GM21360 (cell line): ENCODE measurements around the gene CELF6.
A peak's percentile ranks its signal among the peaks of the same experiment; 100 is the strongest.

Experiments
- ATAC-seq: cut with Tn5 transposase; IDR thresholded peaks from one replicate; pipeline ENCODE4 v1.9.1; 2021; ENCODE audit warnings: mild to moderate bottlenecking, moderate library complexity; ENCODE audit not compliant: unreplicated experiment

CELF6 gene

DNA sequence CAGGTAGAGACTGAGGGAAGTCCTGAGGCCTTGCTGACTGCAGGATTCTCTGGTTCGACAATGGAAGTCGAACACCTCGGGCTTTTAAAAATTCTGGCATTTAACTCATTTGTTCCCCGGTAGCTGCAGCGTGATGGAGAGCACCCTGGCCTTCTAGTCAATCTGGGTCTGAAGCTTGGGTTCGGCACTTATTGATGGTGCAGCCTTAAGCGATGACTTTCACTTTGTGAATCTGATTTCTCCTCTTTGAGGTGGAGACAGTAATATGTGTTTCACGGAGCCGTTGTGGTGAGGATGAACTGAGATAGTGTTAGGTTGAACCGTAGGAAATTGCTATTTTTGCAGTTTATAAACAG is 47.0 kb downstream of the CELF6 start:
- ATAC-seq, result no peak

DNA sequence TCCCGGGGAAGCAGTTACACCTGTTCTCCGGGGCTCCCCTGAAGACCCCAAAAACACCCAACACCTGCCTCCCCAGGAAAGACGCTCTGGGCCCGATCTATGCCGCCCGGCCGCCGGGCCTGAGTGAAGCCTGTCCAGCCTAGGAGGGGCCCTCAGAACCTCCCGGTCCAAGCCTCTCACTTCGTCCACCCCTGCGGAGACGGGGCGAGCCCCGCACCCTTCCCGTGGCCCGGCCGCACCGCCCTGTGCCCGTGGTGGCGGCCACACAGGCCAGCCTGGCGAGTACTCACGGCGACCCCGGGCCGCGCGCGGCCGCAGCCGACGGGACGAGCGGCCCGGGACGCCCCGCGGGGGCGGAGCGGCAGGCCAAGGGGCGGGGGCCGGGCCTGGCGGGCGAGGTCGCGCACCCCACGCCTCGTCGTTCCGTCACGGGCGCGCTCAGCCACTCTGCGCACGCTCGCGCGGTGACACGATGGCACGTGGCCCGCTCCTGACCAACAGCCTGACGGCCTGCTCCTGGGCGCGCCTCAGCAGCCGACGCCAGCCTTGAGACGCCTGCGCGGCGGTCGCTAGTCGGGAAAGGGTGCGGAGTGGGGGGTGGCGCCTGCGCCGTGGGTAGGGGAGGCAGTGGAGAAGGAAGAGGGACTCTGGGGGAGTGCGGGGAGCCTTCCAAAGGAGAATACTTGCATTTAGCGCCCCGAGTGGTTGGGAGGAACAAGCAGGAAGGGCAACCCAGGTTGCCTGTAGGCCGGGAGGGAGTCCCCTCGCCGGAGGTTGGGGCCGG is 47.6 kb downstream of the CELF6 start, which contains the start of gene PARP6:
Gene PARP6, minus strand, starts transcription at position 342 of the 784 bp plus-strand sequence. CDS start 5,077 bp downstream, outside the sequence.
- ATAC-seq, result peak; percentile 96

DNA sequence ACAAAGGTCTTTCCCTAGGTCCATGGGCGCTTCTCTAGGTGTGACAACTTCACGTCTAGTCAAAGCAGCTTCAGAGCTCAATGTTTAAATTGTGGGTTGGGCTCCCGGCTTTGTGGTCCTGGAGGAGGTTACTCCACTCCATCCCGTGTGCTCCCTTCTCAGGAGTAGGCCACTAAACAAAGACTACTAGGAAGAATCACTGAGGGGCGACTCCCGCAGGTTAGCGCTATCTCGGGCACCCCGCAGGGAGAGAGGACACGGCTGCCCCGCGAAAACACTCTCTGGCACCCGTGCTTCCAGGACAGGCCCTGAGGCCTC is 48.1 kb downstream of the CELF6 start:
- ATAC-seq, result no peak

DNA sequence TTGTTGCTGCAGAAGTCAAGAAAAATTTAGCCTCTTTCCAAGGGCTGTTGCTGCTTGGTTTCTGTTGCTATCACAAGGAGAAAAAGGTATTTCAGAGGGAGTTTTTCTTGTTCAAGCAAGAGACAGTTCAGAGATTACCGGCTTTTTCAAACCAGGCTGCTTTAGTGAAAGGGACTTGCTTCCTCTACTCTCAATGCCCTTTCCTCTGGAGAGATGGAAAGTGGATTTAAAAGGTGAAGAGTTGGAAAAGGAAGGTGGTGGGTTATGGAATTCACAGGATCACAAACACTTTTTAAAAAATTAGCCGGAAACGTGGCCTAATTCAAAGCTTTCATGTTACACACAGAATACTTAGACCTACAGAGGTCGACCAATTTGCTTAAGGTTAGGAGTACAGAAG is 48.7 kb downstream of the CELF6 start:
- ATAC-seq, result no peak

DNA sequence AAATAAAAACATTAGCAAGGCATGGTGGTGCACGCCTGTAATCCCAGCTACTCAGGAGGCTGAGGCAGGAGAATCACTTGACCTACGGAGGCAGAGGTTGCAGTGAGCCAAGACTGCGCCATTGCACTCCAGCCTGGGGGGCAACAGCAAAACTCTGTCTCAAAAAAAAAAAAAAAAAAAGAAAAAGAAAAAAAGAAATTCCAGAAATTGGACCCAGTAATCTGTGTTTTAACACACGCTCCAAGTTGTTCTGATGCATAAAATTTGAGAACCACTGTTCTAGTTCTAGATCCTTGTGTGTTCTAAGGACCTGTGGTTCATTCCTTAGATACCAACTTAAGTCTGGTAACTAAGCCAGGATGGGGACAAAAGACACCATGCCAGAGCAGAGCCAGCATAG is 50.2 kb downstream of the CELF6 start:
- ATAC-seq, result no peak

DNA sequence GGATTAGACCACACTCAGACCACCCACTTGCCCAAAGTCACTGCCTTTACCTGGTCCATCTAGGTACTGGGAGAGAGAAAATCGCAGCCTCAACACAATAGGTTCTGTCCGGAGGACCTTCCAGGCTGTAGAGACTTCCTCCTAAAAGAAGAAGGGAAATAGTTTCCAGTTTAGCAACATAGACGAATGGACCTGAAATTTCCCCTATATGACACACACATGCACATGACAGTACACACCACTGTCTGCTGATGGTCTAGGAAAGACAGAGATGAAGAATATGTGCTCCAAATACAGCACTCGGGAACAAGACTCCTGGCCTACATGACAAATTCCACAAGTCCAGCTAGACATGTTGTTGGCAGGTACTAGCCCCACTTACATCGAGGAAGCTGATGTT is 54.9 kb downstream of the CELF6 start:
- ATAC-seq, result no peak

DNA sequence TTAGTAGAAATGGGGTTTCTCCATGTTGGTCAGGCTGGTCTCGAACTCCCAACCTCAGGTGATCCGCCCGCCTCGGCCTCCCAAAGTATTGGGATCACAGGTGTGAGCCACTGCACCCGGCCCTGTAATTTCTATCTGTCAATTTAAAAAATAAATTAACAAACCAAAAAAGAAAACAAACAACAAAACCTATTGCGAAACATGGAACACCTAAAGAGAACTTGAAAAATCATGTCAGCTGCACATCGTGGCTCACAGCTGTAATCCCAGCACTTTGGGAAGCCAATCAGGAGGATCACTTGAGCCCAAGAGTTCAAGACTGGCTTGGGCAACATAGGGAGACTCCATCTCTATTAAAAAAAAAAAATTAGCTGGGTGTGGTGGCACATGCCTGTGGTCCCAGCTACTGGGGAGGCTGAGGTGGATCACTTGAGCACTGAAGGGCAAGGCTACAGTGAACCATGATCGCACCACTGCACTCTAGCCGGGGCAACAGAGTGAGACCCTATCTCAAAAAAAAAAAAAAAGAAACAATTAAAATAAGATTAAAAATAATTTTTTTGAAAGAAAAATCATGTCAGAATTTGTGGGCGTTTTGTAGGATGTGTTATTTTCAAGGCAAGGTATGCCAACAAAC is 67.2 kb downstream of the CELF6 start:
- ATAC-seq, result no peak

DNA sequence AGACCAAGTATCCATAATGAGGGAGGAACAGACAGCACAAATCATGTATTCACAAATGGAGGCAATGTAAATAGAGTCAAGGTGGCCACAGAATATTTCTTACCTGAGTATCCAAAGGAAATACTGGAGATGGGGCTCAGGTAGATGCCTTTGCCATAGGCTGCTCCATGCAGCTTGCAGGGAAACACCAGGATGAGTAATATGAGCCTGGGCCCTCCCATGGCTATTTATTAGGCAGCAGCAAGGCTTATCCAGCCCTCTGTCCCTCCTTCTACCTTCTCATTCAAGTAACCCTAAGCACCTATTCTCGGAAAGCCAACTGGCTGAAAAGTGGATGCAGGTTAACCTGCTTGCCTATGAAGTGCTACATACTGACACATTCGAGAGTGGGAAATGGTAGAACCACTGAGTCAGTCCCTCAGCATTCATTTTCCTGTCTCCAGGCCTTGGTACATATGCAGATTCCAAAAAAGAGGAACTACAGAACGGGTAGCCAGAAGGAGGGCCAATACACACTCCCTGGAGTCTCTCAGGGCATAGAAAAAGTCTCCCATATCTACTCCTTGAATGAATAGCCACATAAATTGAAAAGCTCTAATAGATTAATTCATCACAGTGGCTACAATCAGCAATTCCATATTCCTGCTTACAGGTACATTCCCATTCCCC is 70.7 kb downstream of the CELF6 start:
- ATAC-seq, result no peak

DNA sequence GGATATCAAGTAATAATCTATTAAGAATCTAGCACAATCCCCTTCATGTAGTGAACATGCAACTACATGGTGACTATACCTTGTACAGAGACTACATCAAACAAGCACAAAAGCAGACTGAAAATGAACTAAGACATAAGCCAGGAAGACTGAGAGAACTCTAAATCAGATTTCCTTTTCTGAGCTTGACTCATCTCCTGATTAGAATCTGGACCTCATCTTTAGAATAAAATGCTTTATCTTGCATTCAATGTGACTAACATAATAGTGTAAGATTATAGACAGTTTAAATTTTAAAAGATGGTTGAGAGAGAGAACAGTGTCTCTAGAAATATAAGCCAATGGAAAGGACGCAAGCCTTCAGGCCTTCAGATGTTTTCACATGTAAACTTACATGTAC is 71.4 kb downstream of the CELF6 start:
- ATAC-seq, result no peak

DNA sequence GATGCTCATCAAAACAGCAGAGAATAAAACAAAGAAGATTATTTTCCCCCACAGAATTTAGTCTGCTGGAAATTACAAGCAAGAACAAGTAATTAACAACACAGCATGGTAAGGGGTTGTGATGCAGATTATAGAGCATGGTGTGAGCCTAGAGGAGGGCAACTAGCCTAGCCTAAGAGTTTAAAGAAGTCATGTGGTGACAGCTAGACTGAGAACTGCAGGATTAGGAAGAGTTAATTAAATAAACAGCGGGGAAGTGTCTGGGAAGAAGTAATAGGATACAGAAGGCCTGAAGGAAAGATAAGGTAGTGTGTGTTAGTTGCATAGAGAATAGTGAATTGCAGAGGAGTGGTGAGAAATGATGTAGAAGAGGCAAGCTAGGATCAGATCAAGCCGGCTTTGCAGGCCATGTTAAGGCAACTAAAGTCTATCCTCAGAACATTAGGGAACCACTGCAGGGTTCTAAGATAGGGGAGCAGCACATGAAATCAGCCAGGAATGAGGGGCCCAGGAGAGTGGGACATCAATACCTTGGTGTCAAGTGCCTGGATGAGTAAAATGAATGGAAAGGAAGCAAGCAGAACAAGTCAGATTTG is 77.1 kb downstream of the CELF6 start:
- ATAC-seq, result no peak

DNA sequence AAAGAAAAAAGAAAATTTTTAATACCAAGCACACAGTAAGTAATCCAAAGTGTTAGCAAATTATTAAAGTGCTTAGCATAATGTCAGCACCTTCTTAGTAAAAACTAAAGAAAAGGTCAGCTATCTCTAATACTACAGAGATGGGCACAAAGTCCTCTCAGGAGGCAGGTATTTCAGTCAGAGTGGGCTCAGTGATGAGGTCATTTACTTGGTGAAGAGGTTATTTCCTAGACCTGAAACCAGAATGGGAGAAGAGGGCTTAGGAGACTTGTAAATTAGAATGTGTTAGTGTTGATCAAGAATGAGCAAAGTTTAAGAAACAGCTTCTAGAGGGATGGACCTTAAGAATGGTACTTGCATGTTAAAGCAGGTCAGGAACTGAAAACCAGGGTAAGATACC is 80.3 kb downstream of the CELF6 start:
- ATAC-seq, result no peak

DNA sequence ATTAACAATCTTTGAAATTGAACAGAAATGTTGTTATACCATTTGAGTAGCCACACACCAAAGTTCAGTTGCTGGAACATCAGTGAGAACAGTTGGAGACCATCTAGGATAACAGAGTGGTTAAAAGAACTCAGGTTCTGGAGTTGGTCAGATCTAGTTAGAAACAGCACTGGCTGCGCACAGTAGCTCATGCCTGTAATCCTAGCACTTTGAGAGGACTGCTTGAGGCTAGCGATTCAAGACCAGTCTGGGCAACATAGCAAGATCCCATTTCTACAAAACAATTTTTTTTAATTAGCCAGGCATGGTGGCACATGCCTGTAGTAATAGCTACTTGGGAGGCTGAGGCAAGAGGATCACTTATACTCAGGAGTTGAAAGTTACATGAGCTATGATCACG is 81.4 kb downstream of the CELF6 start:
- no peak for ATAC-seq

DNA sequence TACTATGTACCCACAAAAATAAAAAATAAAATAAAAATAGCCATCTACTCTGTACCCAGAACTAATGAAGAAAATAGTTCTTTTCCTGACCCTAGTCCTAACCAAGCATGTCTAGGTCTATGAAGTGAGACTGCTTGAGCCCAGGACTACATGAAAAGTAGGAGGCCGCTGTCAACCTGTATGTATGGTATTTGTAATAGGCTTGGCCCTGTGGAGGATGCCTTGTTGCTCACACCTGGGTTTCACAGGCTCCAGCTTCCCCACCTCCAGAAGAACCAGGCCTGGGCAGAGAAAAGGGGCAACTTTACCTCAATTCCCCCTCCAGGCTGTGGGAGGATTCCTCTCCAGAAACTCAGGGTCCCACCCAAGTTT is 82.1 kb downstream of the CELF6 start:
- no peak for ATAC-seq

DNA sequence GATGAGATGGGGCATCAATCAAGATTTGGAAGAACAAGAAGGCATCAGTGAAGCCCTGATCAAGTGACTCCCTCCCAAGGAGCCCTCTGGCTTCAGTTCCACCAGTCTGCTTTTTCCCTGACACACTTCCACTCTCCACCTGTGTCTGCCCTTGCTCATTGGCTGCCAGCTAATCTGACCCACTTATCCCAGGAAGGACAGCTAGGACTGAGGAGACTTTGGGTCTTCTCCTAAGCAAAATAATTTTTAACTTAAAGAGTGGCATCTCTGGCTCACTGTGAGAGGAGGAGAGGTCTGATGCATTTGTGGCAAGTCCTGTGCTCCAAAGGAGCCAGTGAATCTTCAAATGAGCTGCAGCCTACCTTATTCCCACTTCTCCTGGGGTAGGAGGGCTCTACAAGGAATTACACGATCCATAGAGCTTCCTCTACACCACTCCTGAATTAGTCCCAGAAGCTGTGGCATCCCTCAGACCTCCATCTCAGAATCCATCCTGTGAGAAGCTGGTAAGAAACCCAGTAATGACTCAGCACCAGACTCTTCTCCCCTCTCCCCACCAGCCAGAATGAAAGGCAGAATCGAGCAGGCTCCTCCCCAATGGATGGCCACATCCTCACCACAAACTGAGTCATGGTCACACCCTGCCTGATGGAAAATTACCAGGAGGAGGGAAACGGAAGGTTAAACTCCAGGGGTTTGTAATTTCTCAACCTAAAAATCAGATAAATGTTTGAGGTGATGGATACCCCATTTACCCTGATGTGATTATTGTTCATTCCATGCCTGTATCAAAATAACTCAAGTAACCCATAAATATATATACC is 82.7 kb downstream of the CELF6 start:
- peak; percentile 71 for ATAC-seq

DNA sequence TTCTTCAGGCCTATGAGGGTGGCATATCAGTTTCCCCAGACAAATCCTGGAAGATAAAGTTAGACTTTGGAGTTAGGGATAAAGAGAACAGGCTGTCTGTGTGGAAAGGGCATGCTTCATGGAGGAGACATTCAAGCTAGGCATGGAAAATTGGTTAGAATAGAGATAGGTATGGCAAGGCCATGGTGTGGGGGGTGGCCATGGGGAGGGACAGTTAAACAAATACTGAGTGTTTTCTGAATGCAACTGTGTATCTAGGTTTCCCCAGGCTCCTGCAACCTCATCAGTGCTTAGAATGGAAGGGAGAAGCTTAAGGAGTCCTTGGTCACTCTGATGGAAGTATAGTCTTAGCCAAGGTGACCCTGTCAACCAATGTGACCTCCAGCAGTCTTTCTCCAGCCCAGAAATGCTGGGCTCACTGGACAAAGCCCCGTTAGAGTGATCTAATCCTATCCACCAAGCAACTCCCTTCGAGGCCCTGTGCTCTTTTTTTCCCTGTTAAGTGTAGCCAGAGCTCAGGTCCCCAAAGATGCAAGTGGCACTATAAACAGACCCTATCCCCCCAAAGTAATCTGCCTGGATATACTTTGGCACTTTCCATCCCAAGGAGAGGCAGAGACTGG is 83.5 kb downstream of the CELF6 start:
- ATAC-seq, result no peak

DNA sequence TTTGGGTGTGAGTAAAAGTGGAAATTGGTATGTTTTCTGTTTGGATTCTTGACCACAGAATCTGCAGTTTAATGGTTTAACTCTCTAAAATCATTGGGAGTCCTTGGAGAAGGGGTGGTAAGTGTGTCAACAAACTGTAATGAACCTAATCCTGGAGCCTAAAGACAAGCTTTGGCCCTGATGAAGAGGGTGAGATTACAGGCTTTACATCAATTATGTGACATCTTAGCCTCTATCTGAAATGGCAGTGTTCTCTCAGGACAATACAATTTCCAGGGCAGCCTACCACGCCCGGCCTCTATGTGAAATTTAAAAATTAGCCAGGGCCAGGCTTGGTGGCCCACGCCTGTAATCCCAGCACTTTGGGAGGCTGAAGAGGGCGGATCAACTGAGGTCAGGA is 84.7 kb downstream of the CELF6 start:
- no peak for ATAC-seq
